PC-9 (cell line): ENCODE data around the gene TRAPPC10.

Experiments used
- CTCF ChIP-seq: fragments of 200-600 bp; sonication (generic); conservative IDR thresholded peaks from 2 replicates; pipeline ENCODE4 v1.6.1; 2017; ENCODE audit warnings: mixed run types, antibody characterized with exemption, mild to moderate bottlenecking, moderate library complexity
- EZH2 ChIP-seq: fragments of 200-600 bp; sonication (generic); IDR thresholded peaks from 2 replicates; pipeline ENCODE4 v1.8.0; 2017; ENCODE audit warnings: antibody characterized with exemption, low read depth

- TF ChIP-seq CTCF (no peak), EZH2 (no peak)
These were observed 7.0 kb upstream of the TRAPPC10 start for GRCh38 chr21:44005071-44005470.
